ENCODE data around the gene KRTAP5-10. TPM values are rescaled to one million over a fixed set of nuclear protein-coding genes. Genes with fewer than 3 reads are reported as not detected.
"Not testable (repeated sequence)": the region's sequence is repeated elsewhere in the genome, so short reads cannot be mapped to it uniquely, and the experiment has no call there.

The KRTAP5-10 gene
- total RNA-seq, 3 donors from 2014 or later: not detected

GRCh38 chr11:71535825-71536224, 29.5 kb upstream of the KRTAP5-10 start:
- intact Hi-C loops (cut with DNase I; ENCODE audit: low total_unique reads): no loop called here
- no peak overlapping the region for H3K4me3 ChIP-seq
- no peak for DNase-seq (ENCODE audit: low spot score in 2 of 2)
- no peak overlapping the region for H3K27ac ChIP-seq
- H3K9me3 ChIP-seq: no peaks in the 10 kb centered on the region
- H3K36me3 ChIP-seq: no peaks in the 10 kb centered on the region
- no peak for TF ChIP-seq CTCF (IDR thresholded peaks at IDR 0.05)
- no peak for TF ChIP-seq POLR2AphosphoS5 (IDR thresholded peaks at IDR 0.05)
- TF ChIP-seq POLR2A (IDR thresholded peaks at IDR 0.05): no peak
- no peaks in the 10 kb centered on the region for H3K4me1 ChIP-seq
- no peaks in the 10 kb centered on the region for H3K27me3 ChIP-seq

GRCh38 chr11:71537537-71537936, 27.8 kb upstream of the KRTAP5-10 start:
- Histone ChIP-seq H3K4me3 (no peak overlapping the region), H3K9me3 (no peaks in the 10 kb centered on the region), H3K36me3 (no peaks in the 10 kb centered on the region), H3K27ac (no peak overlapping the region), H3K4me1 (no peaks in the 10 kb centered on the region), H3K27me3 (no peaks in the 10 kb centered on the region)
- DNase-seq (ENCODE audit: low spot score in 2 of 2): no peak
- intact Hi-C loops (cut with DNase I; ENCODE audit: low total_unique reads): no loop called here
- no peak for TF ChIP-seq CTCF (IDR thresholded peaks at IDR 0.05)
- TF ChIP-seq POLR2AphosphoS5 (IDR thresholded peaks at IDR 0.05): no peak
- TF ChIP-seq POLR2A (IDR thresholded peaks at IDR 0.05): no peak

GRCh38 chr11:71537977-71538665, 27.2 kb upstream of the KRTAP5-10 start, which contains the start of gene KRTAP5-8:
Gene KRTAP5-8 (plus strand): TSS chr11:71538025. CDS start chr11:71538056, 31 bp downstream.
- H3K9me3 ChIP-seq; H3K27ac ChIP-seq; H3K36me3 ChIP-seq; DNase-seq (ENCODE audit: low spot score in 2 of 2); intact Hi-C loops (cut with DNase I; ENCODE audit: low total_unique reads); H3K27me3 ChIP-seq; H3K4me3 ChIP-seq; H3K4me1 ChIP-seq: not testable (repeated sequence)

DNA sequence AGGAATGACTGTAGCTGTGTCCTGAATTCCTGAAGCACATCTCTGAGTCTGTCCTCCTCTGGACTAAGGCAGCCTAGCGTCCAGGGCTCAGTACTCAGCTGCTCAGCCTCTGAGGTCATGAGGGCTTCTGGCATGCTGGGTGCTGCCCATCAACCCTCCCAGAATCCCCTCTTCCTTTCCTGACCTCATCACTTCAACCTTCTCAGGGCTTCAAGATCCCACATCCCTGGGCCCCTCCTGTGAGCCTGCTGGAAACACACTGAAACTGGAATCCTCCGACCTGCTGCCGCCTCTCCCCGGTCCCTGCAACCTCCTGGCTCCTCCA, 26.7 kb upstream of the KRTAP5-10 start:
- no peaks in the 10 kb centered on the region for H3K4me1 ChIP-seq
- no peaks in the 10 kb centered on the region for H3K27me3 ChIP-seq
- H3K9me3 ChIP-seq: no peaks in the 10 kb centered on the region
- H3K4me3 ChIP-seq: no peak overlapping the region
- no peak for TF ChIP-seq POLR2A (IDR thresholded peaks at IDR 0.05)
- TF ChIP-seq POLR2AphosphoS5 (IDR thresholded peaks at IDR 0.05): no peak
- no peak for TF ChIP-seq CTCF (IDR thresholded peaks at IDR 0.05)
- intact Hi-C loops (cut with DNase I; ENCODE audit: low total_unique reads): no loop called here
- H3K36me3 ChIP-seq: no peaks in the 10 kb centered on the region
- H3K27ac ChIP-seq: no peak overlapping the region
- no peak for DNase-seq (ENCODE audit: low spot score in 2 of 2)

DNA sequence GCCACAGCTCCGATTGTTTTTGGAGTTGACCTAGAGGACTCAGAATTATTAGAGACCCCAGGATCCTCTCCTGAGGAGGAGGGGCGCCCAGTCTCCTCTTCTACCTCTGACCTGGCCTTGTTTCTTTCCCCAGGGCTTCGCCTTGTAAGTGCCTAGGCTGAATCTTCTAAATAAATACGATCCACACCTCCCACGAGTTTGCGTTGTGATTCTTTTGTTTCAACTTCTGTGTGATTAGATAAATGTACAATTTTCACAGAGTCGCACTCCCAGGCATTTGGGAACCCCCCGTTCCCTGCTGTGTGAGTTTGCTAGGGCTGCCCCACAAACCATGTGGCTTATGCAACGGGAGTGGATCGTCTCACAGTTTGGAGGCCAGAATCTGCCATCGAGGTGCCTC, 26.3 kb upstream of the KRTAP5-10 start:
- Histone ChIP-seq H3K9me3 (no peaks in the 10 kb centered on the region), H3K27ac (no peak overlapping the region), H3K27me3 (no peaks in the 10 kb centered on the region), H3K4me3 (no peak overlapping the region), H3K36me3 (no peaks in the 10 kb centered on the region), H3K4me1 (no peaks in the 10 kb centered on the region)
- DNase-seq (ENCODE audit: low spot score in 2 of 2): no peak
- no peak for TF ChIP-seq CTCF (IDR thresholded peaks at IDR 0.05)
- TF ChIP-seq POLR2A (IDR thresholded peaks at IDR 0.05): no peak
- TF ChIP-seq POLR2AphosphoS5 (IDR thresholded peaks at IDR 0.05): no peak
- intact Hi-C loops (cut with DNase I; ENCODE audit: low total_unique reads): no loop called here

- H3K9me3 ChIP-seq; DNase-seq (ENCODE audit: low spot score in 2 of 2); H3K4me1 ChIP-seq; H3K27ac ChIP-seq; intact Hi-C loops (cut with DNase I; ENCODE audit: low total_unique reads); H3K27me3 ChIP-seq; H3K4me3 ChIP-seq; H3K36me3 ChIP-seq: not testable (repeated sequence)
Observed at GRCh38 chr11:71539971-71540370, 25.4 kb upstream of the KRTAP5-10 start.

DNA sequence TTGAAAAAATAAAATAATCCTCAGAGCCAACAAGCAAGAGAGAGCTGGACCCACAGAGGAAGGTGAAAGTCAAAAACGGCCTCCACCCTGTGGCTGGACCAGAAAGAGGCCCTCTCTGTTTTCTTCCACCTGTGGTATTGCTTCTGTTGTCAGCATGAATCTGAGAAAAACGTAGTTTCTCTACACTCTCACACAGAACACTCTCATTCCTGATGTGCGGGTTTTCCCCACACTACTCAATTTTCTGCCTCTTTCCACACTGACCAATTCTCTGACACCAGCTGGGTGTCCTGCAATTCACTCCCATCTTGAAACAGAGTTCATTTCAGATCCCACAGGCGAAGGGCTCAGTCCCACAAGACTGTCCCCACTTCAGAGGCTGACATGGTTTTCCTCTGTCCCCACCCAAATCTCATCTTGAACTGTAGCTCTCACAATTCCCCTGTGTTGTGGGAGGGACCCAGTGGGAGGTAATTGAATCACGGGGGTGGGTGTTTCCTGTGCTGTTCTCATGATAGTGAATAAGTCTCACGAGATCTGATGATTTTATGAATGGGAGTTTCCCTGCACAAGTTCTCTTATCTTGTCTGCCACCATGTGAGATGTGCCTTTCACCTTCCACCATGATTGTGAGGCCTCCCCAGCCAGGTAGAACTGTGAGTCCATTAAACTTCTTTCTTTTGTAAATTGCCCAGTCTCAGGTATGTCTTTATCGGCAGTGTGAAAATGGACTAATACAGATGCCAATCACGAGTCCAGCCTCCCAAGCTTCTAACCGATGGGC, 24.6 kb upstream of the KRTAP5-10 start:
- H3K4me3 ChIP-seq; H3K9me3 ChIP-seq; H3K36me3 ChIP-seq; H3K27ac ChIP-seq; DNase-seq (ENCODE audit: low spot score in 2 of 2); H3K4me1 ChIP-seq; H3K27me3 ChIP-seq; intact Hi-C loops (cut with DNase I; ENCODE audit: low total_unique reads): not testable (repeated sequence)

All from breast epithelium (tissue), 4 donors.